ENCODE data around the gene CDH7. TPM values are rescaled to one million over a fixed set of nuclear protein-coding genes. Genes with fewer than 3 reads are reported as not detected.

CDH7 gene
- total RNA-seq, 1 experiment from 2014 or later: 6.1 TPM

- H3K4me1 ChIP-seq (ENCODE audit: insufficient read depth, low read length): no peaks in the 10 kb centered on the region
- no TSS peak for BruUV-seq (replicated peaks)
- no peak overlapping the region for H3K4me2 ChIP-seq (ENCODE audit: low read length)
- no peak for DNase-seq
- intact Hi-C loops (cut with micrococcal nuclease): no loop called here
- CTCF ChIA-PET: no interaction called here
- H3K27ac ChIP-seq (ENCODE audit: low read length): no peak overlapping the region
- POLR2A ChIA-PET (ENCODE audit: unreplicated experiment): no interaction called here
- no peaks in the 10 kb centered on the region for H3K36me3 ChIP-seq (ENCODE audit: low read depth, low read length)
- no peak for ATAC-seq
- H3F3A ChIP-seq (ENCODE audit: low read length, unreplicated experiment): no peaks in the 10 kb centered on the region
- no peak overlapping the region for H2AFZ ChIP-seq (ENCODE audit: low read length)
- H3K79me2 ChIP-seq (ENCODE audit: low read length): no peaks in the 10 kb centered on the region
- H3K4me3 ChIP-seq (ENCODE audit: low read length): no peak overlapping the region
- no peaks in the 10 kb centered on the region for H4K20me1 ChIP-seq (ENCODE audit: low read length)
- no peaks in the 10 kb centered on the region for H3K9me3 ChIP-seq (ENCODE audit: low read length)
- no peaks in the 10 kb centered on the region for H3K9me2 ChIP-seq (replicated peaks; ENCODE audit: low read length)
- TF ChIP-seq CTCF (conservative IDR thresholded peaks at IDR 0.05; ENCODE audit: low read depth, low read length) (no peak), EZH2phosphoT487 (IDR thresholded peaks at IDR 0.05; ENCODE audit: borderline replicate concordance, low read length) (no peak), EZH2 (IDR thresholded peaks at IDR 0.05; ENCODE audit: low read length, unreplicated experiment) (no peak)
- H3K27me3 ChIP-seq (ENCODE audit: low read length): no peaks in the 10 kb centered on the region
- no peak overlapping the region for H3K9ac ChIP-seq (ENCODE audit: low read length)
Observed at GRCh38 chr18:65835881-65836280, 85.1 kb downstream of the CDH7 start.

DNA sequence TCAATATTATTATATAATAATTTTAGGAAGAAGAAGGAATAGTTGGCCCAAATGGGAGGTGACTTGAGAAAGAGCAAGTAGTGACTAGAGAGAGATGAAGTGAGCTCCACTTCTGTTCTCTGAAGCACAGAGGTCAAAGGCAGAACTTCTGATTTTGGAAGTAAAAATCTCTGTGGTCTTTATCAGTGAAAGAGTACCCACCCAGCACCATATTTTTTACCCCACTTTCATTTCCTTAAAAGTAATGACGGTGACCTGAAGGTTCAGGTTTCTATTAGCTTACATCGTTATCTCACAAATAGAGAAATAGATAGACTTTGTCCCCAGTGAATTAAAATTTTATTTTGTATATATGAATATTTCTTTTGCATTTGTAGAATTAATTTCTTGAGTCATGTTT, 95.3 kb downstream of the CDH7 start:
- no peaks in the 10 kb centered on the region for H3K79me2 ChIP-seq (ENCODE audit: low read length)
- ATAC-seq (no peak), DNase-seq (no peak)
- H2AFZ ChIP-seq (ENCODE audit: low read length): no peak overlapping the region
- no peak for TF ChIP-seq EZH2phosphoT487 (IDR thresholded peaks at IDR 0.05; ENCODE audit: borderline replicate concordance, low read length)
- TF ChIP-seq CTCF (conservative IDR thresholded peaks at IDR 0.05; ENCODE audit: low read depth, low read length): no peak
- TF ChIP-seq EZH2 (IDR thresholded peaks at IDR 0.05; ENCODE audit: low read length, unreplicated experiment): no peak
- H4K20me1 ChIP-seq (ENCODE audit: low read length): no peaks in the 10 kb centered on the region
- H3K27ac ChIP-seq (ENCODE audit: low read length): no peak overlapping the region
- no peak overlapping the region for H3K9ac ChIP-seq (ENCODE audit: low read length)
- no peaks in the 10 kb centered on the region for H3K4me1 ChIP-seq (ENCODE audit: insufficient read depth, low read length)
- H3K4me3 ChIP-seq (ENCODE audit: low read length): no peak overlapping the region
- BruUV-seq (replicated peaks): no TSS peak
- ChIA-PET CTCF (no interaction called here), POLR2A (ENCODE audit: unreplicated experiment) (no interaction called here)
- no peaks in the 10 kb centered on the region for H3K36me3 ChIP-seq (ENCODE audit: low read depth, low read length)
- H3K9me2 ChIP-seq (replicated peaks; ENCODE audit: low read length): no peaks in the 10 kb centered on the region
- H3K4me2 ChIP-seq (ENCODE audit: low read length): no peak overlapping the region
- H3F3A ChIP-seq (ENCODE audit: low read length, unreplicated experiment): no peaks in the 10 kb centered on the region
- H3K9me3 ChIP-seq (ENCODE audit: low read length): no peaks in the 10 kb centered on the region
- no peaks in the 10 kb centered on the region for H3K27me3 ChIP-seq (ENCODE audit: low read length)
- intact Hi-C loops (cut with micrococcal nuclease): no loop called here

DNA sequence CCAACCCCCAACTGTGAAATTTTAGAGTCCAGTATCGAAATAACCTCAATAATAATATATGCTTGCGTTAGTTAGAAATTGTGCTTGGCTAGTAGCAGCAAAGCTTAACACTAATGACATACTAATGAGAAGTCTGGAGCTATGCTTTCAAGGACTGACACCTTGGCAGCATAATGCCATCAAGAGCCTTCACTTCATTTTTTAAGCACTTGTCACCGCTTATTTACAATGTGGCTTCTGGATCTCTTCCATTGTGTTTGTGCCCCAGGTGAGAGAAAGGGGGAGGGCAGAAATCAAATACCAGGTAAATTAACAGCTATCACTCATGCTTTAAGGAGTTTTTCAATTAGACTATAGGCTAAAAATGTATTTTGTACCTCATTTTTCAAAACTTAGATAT, 101.5 kb downstream of the CDH7 start:
- Histone ChIP-seq H3K27ac (ENCODE audit: low read length) (no peak overlapping the region), H3K79me2 (ENCODE audit: low read length) (no peaks in the 10 kb centered on the region), H3K9ac (ENCODE audit: low read length) (no peak overlapping the region), H3K4me3 (ENCODE audit: low read length) (no peak overlapping the region), H3K4me1 (ENCODE audit: insufficient read depth, low read length) (no peaks in the 10 kb centered on the region), H3F3A (ENCODE audit: low read length, unreplicated experiment) (no peaks in the 10 kb centered on the region), H3K4me2 (ENCODE audit: low read length) (no peak overlapping the region), H3K9me3 (ENCODE audit: low read length) (no peaks in the 10 kb centered on the region), H3K9me2 (replicated peaks; ENCODE audit: low read length) (no peaks in the 10 kb centered on the region), H3K36me3 (ENCODE audit: low read depth, low read length) (no peaks in the 10 kb centered on the region), H2AFZ (ENCODE audit: low read length) (no peak overlapping the region), H3K27me3 (ENCODE audit: low read length) (no peaks in the 10 kb centered on the region), H4K20me1 (ENCODE audit: low read length) (no peaks in the 10 kb centered on the region)
- DNase-seq: no peak
- TF ChIP-seq EZH2phosphoT487 (IDR thresholded peaks at IDR 0.05; ENCODE audit: borderline replicate concordance, low read length) (no peak), CTCF (conservative IDR thresholded peaks at IDR 0.05; ENCODE audit: low read depth, low read length) (no peak), EZH2 (IDR thresholded peaks at IDR 0.05; ENCODE audit: low read length, unreplicated experiment) (no peak)
- POLR2A ChIA-PET (ENCODE audit: unreplicated experiment): no interaction called here
- CTCF ChIA-PET: no interaction called here
- no peak for ATAC-seq
- no TSS peak for BruUV-seq (replicated peaks)
- intact Hi-C loops (cut with micrococcal nuclease): no loop called here

Data from PC-3 (cell line).